Neuronal stem cell (in vitro differentiated cells): Measurements from ENCODE around the gene PRTG.

Experiments used
- DNase-seq: peaks from one replicate; pipeline ENCODE4 v3.0.0-alpha.2; 2013; ENCODE audit warnings: low spot score
- H2AFZ ChIP-seq: one replicate; pipeline ENCODE4 v1.6.1; 2013; ENCODE audit warnings: mild to moderate bottlenecking, low read length, inconsistent platforms
- H2AK5ac ChIP-seq: 2 replicates; pipeline ENCODE4 v1.6.1; 2013; ENCODE audit warnings: low read depth, mild to moderate bottlenecking, inconsistent platforms, low read length, moderate library complexity, mixed read lengths
- H2BK120ac ChIP-seq: 2 replicates; pipeline ENCODE4 v1.6.1; 2013; ENCODE audit warnings: low read depth, mild to moderate bottlenecking, inconsistent platforms, low read length, moderate library complexity, mixed read lengths
- H2BK12ac ChIP-seq: one replicate; pipeline ENCODE4 v1.6.1; 2013; ENCODE audit warnings: low read length, inconsistent platforms
- H2BK15ac ChIP-seq: 2 replicates; pipeline ENCODE4 v1.6.1; 2013; ENCODE audit warnings: mild to moderate bottlenecking, low read length, inconsistent platforms, mixed read lengths
- H2BK5ac ChIP-seq: one replicate; pipeline ENCODE4 v1.6.1; 2013; ENCODE audit warnings: inconsistent platforms, mild to moderate bottlenecking, low read length, moderate library complexity
- H3K14ac ChIP-seq: one replicate; pipeline ENCODE4 v1.6.1; 2013; ENCODE audit warnings: low read length, inconsistent platforms
- H3K18ac ChIP-seq: 2 replicates; pipeline ENCODE4 v1.6.1; 2013; ENCODE audit warnings: low read length, inconsistent platforms
- H3K23ac ChIP-seq: 2 replicates; pipeline ENCODE4 v1.6.1; 2013; ENCODE audit warnings: low read depth, mild to moderate bottlenecking, mixed read lengths, low read length, inconsistent platforms; ENCODE audit not compliant: poor library complexity
- H3K27ac ChIP-seq: replicated peaks from 3 replicates; pipeline ENCODE4 v1.5.1; 2013; ENCODE audit warnings: low read length, inconsistent platforms
- H3K27me3 ChIP-seq, 3 experiments: 2 replicates each; pipeline ENCODE4 v1.6.1; 2013; ENCODE audit warnings: low read length in 3 of 3, mild to moderate bottlenecking in 2 of 3, inconsistent platforms in 1 of 3, low read depth in 1 of 3, mixed read lengths in 1 of 3, moderate library complexity in 1 of 3; ENCODE audit not compliant: control insufficient read depth in 3 of 3, insufficient read depth in 3 of 3
- H3K36me3 ChIP-seq, 2 donors: replicated peaks in 1 of 2; 2 replicates each; pipeline ENCODE4 v1.6.1; 2013; ENCODE audit warnings: low read length in 2 of 2; ENCODE audit not compliant: control insufficient read depth in 2 of 2, insufficient read depth in 2 of 2
- H3K4ac ChIP-seq: 2 replicates; pipeline ENCODE4 v1.6.1; 2013; ENCODE audit warnings: inconsistent platforms, mild to moderate bottlenecking, low read length, moderate library complexity
- H3K4me1 ChIP-seq, 2 donors: 1 replicate in 1 of 2; 2 replicates in 1 of 2; pipeline ENCODE4 v1.6.1; 2013; ENCODE audit warnings: low read length in 2 of 2, low read depth in 1 of 2; ENCODE audit not compliant: control insufficient read depth in 2 of 2, insufficient read depth in 1 of 2
- H3K4me2 ChIP-seq: one replicate; pipeline ENCODE4 v1.6.1; 2013; ENCODE audit warnings: mild to moderate bottlenecking, low read length, inconsistent platforms; ENCODE audit not compliant: insufficient read depth, poor library complexity, severe bottlenecking
- H3K4me3 ChIP-seq, 2 donors: 2 replicates each; pipeline ENCODE4 v1.5.1; 2013; ENCODE audit warnings: low read length in 2 of 2, mild to moderate bottlenecking in 2 of 2, inconsistent platforms in 1 of 2, moderate library complexity in 1 of 2
- H3K79me1 ChIP-seq: one replicate; pipeline ENCODE4 v1.6.1; 2013; ENCODE audit warnings: low read depth, mild to moderate bottlenecking, inconsistent platforms, low read length, moderate library complexity
- H3K9ac ChIP-seq: one replicate; pipeline ENCODE4 v1.6.1; 2013; ENCODE audit warnings: mild to moderate bottlenecking, low read depth, low read length, inconsistent platforms; ENCODE audit not compliant: poor library complexity
- H3K9me3 ChIP-seq, 2 donors: replicated peaks in 1 of 2; 2 replicates each; pipeline versions ENCODE3 to v1.6.1; 2013; ENCODE audit warnings: low read length in 2 of 2, mild to moderate bottlenecking in 2 of 2, inconsistent platforms in 1 of 2, low read depth in 1 of 2, mixed read lengths in 1 of 2, moderate library complexity in 1 of 2; ENCODE audit not compliant: control insufficient read depth in 2 of 2, insufficient read depth in 1 of 2
- H4K8ac ChIP-seq: one replicate; pipeline ENCODE4 v1.6.1; 2013; ENCODE audit warnings: low read depth, mild to moderate bottlenecking, inconsistent platforms, low read length, moderate library complexity
- H4K91ac ChIP-seq: one replicate; pipeline ENCODE4 v1.6.1; 2013; ENCODE audit warnings: low read length, low read depth, mild to moderate bottlenecking, inconsistent platforms; ENCODE audit not compliant: poor library complexity
- WGBS, 2 donors: extraction: QIAGEN DNeasy Blood & Tissue Kit; methylation state at CpG; one replicate each; pipeline ENCODE4 v1.1.7; 2013; ENCODE audit warnings: missing lambda C conversion rate in 2 of 2, mixed read lengths in 1 of 2; ENCODE audit not compliant: insufficient read length in 2 of 2, insufficient replicate concordance in 1 of 2; ENCODE audit errors: extremely low coverage in 2 of 2; 5-methylcytosine and 5-hydroxymethylcytosine counted together

PRTG gene

DNA sequence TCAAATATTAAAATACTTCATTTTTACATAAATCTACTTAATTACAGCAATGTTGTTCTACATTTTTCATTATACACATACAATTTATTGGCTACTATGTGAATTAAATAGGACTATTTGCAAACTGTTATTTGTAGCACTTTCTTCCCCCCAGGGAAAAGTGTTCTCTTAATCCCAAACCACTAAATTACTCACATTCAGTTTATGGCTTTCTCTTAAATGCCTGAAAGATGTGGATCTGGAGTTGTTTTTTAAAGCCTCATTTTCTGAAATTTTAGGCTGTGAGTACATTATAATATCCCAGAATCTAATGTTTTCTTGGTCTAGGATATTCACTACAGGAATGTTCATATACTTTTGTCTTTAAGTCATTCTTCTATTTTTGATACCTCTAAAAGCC is 32.7 kb downstream of the PRTG start:
- no peak overlapping the region for H3K9ac ChIP-seq
- H3K79me1 ChIP-seq, result no peaks in the 10 kb centered on the region
- peaks cover 4 to 85% of the 10 kb centered on the region in 2 donors for H3K36me3 ChIP-seq
- H3K27me3 ChIP-seq, result no peaks in the 10 kb centered on the region
- H3K4ac ChIP-seq, result no peak overlapping the region
- no peak for DNase-seq
- H3K4me1 ChIP-seq, result peaks cover 12 to 51% of the 10 kb centered on the region in 2 donors
- no peak overlapping the region for H3K18ac ChIP-seq
- no peak overlapping the region for H3K4me2 ChIP-seq
- H4K91ac ChIP-seq, result no peak overlapping the region
- no peak overlapping the region for H3K4me3 ChIP-seq
- peaks cover 0 to 18% of the 10 kb centered on the region in 2 donors for H3K9me3 ChIP-seq
- no peak overlapping the region for H2BK5ac ChIP-seq
- no peak overlapping the region for H2BK120ac ChIP-seq
- no peak overlapping the region for H2BK15ac ChIP-seq
- no peak overlapping the region for H2AK5ac ChIP-seq
- H2AFZ ChIP-seq, result no peak overlapping the region
- H3K23ac ChIP-seq, result no peak overlapping the region
- H4K8ac ChIP-seq, result no peak overlapping the region
- H3K14ac ChIP-seq, result no peak overlapping the region
- no peak overlapping the region for H2BK12ac ChIP-seq
- H3K27ac ChIP-seq, result no peak overlapping the region

DNA sequence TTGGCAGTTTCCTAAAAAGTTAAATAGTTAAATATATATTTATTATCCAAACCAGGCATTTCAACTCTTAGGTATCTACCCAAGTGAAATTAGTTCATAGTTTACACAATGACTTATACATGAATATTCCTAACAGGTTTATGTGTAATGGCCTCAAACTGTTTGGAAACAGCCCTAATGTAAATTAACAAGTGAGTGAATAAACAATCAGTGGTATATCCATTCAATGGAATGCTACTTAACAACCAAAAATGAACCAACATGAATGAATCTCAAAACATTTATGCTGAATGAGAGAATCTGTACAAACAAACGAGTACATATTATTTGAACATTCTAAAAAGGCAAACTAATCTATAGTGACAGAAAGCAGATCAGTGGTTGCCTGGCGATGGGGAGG is 33.5 kb downstream of the PRTG start:
- no peak overlapping the region for H2BK12ac ChIP-seq
- DNase-seq, result no peak
- H3K27me3 ChIP-seq, result no peaks in the 10 kb centered on the region
- peaks cover 4 to 85% of the 10 kb centered on the region in 2 donors for H3K36me3 ChIP-seq
- peaks cover 0 to 18% of the 10 kb centered on the region in 2 donors for H3K9me3 ChIP-seq
- no peak overlapping the region for H2AFZ ChIP-seq
- no peaks in the 10 kb centered on the region for H3K79me1 ChIP-seq
- peaks cover 13 to 49% of the 10 kb centered on the region in 2 donors for H3K4me1 ChIP-seq
- no peak overlapping the region for H3K23ac ChIP-seq
- H2BK15ac ChIP-seq, result no peak overlapping the region
- no peak overlapping the region for H3K27ac ChIP-seq
- no CpG with 5 or more reads among the region's 2 CpGs for WGBS, 2 donors
- no peak overlapping the region for H2BK5ac ChIP-seq
- H3K14ac ChIP-seq, result no peak overlapping the region
- no peak overlapping the region for H2BK120ac ChIP-seq
- no peak overlapping the region for H3K9ac ChIP-seq
- no peak overlapping the region for H3K4me2 ChIP-seq
- H3K4me3 ChIP-seq, result no peak overlapping the region
- H3K4ac ChIP-seq, result no peak overlapping the region
- H4K8ac ChIP-seq, result no peak overlapping the region
- no peak overlapping the region for H4K91ac ChIP-seq
- no peak overlapping the region for H3K18ac ChIP-seq
- H2AK5ac ChIP-seq, result no peak overlapping the region

DNA sequence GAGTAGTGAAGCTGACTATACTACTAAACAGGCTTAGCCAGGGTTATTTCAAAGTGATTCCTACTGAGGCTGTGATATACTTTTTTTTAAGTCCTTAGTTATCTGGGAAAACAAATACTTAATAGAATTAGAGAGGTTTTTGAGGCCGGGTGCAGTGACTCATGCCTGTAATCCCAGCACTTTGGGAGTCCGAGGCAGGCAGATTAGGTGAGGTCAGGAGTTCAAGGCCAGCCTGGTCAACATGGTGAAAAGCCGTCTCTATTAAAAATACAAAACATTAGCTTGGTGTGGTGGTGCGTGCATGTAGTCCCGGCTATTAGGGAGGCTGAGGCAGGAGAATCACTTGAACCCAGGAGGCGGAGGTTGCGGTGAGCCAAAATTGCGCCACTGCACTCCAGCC is 34.2 kb downstream of the PRTG start:
- Histone ChIP-seq H2BK15ac (no peak overlapping the region), H3K27ac (no peak overlapping the region), H3K4ac (no peak overlapping the region), H3K79me1 (no peaks in the 10 kb centered on the region), H3K14ac (no peak overlapping the region), H2BK120ac (no peak overlapping the region), H3K18ac (no peak overlapping the region), H3K9ac (no peak overlapping the region), H4K8ac (no peak overlapping the region), H3K36me3 (peaks cover 4 to 85% of the 10 kb centered on the region in 2 donors), H3K27me3 (no peaks in the 10 kb centered on the region), H2AFZ (no peak overlapping the region), H3K4me1 (peaks cover 15 to 51% of the 10 kb centered on the region in 2 donors), H2BK5ac (no peak overlapping the region), H3K9me3 (peaks cover 0 to 18% of the 10 kb centered on the region in 2 donors), H2BK12ac (no peak overlapping the region), H3K4me3 (no peak overlapping the region), H3K23ac (no peak overlapping the region), H3K4me2 (no peak overlapping the region), H2AK5ac (no peak overlapping the region), H4K91ac (no peak overlapping the region)
- WGBS, 2 donors, result no CpG with 5 or more reads among the region's 8 CpGs
- DNase-seq, result no peak

DNA sequence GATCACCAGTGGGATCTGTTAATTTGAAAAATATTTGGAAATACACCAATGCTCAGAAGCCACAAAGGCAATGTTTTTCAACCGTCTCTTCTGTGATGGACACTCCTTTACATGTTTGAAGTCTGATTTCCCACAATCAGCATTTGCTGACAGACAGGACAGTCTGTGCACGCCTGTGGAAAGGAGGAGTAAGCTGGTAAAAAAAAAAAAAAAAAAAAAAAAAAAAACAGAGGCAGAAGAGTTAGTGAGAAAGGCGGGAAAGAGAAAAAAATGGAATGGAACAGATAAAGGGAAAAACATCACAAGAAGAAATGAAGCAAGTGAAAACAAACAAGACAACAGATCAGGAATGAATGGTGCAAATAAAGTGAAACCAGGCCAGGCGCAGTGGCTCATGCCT is 35.0 kb downstream of the PRTG start:
- H4K8ac ChIP-seq, result no peak overlapping the region
- H3K9ac ChIP-seq, result no peak overlapping the region
- H3K27me3 ChIP-seq, result no peaks in the 10 kb centered on the region
- no peaks in the 10 kb centered on the region for H3K79me1 ChIP-seq
- H2AFZ ChIP-seq, result no peak overlapping the region
- peaks cover 4 to 85% of the 10 kb centered on the region in 2 donors for H3K36me3 ChIP-seq
- no peak overlapping the region for H3K4me2 ChIP-seq
- H3K18ac ChIP-seq, result no peak overlapping the region
- no peak overlapping the region for H2BK120ac ChIP-seq
- peaks cover 0 to 18% of the 10 kb centered on the region in 2 donors for H3K9me3 ChIP-seq
- no peak overlapping the region for H4K91ac ChIP-seq
- no CpG with 5 or more reads among the region's 4 CpGs for WGBS, 2 donors
- DNase-seq, result no peak
- no peak overlapping the region for H3K4me3 ChIP-seq
- no peak overlapping the region for H3K14ac ChIP-seq
- no peak overlapping the region for H2BK5ac ChIP-seq
- no peak overlapping the region for H3K4ac ChIP-seq
- H2AK5ac ChIP-seq, result no peak overlapping the region
- no peak overlapping the region for H2BK15ac ChIP-seq
- H3K23ac ChIP-seq, result no peak overlapping the region
- no peak overlapping the region for H3K27ac ChIP-seq
- peaks cover 17 to 49% of the 10 kb centered on the region in 2 donors for H3K4me1 ChIP-seq
- H2BK12ac ChIP-seq, result no peak overlapping the region
